Colonic mucosa (tissue), 4 donors: ENCODE data around the gene CMC1. TPM values are rescaled to one million over a fixed set of nuclear protein-coding genes. Genes with fewer than 3 reads are reported as not detected.

Source experiments
- DNase-seq: peaks from one replicate; pipeline ENCODE4 v3.0.0-alpha.2; 2020
- H3K27ac ChIP-seq: fragments of 200-600 bp; one replicate; pipeline ENCODE4 v1.8.0; 2021
- H3K27me3 ChIP-seq: fragments of 200-600 bp; one replicate; pipeline ENCODE4 v1.8.0; 2021
- H3K36me3 ChIP-seq: fragments of 200-600 bp; one replicate; pipeline ENCODE4 v1.8.0; 2021
- H3K4me1 ChIP-seq: fragments of 200-600 bp; one replicate; pipeline ENCODE4 v1.8.0; 2021; ENCODE audit warnings: mild to moderate bottlenecking
- H3K4me3 ChIP-seq: fragments of 200-600 bp; one replicate; pipeline ENCODE4 v1.8.0; 2021
- H3K9ac ChIP-seq, 2 donors: one replicate each; pipeline ENCODE4 v1.7.0; 2013; ENCODE audit warnings: control low read depth in 2 of 2, low read depth in 2 of 2, low read length in 2 of 2
- H3K9me3 ChIP-seq: fragments of 200-600 bp; one replicate; pipeline ENCODE4 v1.8.0; 2021
- intact Hi-C: fragments of 100-400 bp; cut with DNase I; formaldehyde crosslinking; loops from one replicate; pipeline ENCODE4 v1.14.1; 2022
- total RNA-seq, 2 donors: library from RNA; stranded (reverse); fragmentation: NEBNext Ultra II Directional in 1 of 2; extraction: Animal tissue kit (Norgen Biotek cat#: 25700) in 1 of 2; gene quantifications; one replicate each; pipeline ENCODE4 v1.2.1, GENCODE V29; 2021
- TF ChIP-seq, protein P1 (sequence below): fragments of 200-600 bp; IDR thresholded peaks from one replicate; pipeline ENCODE4 v1.8.0; 2022; ENCODE audit warnings: antibody characterized with exemption, mild to moderate bottlenecking
- donor health status: healthy.
- donor health status: DM: no; HTN: no; CAD: no.
- donor health status: DM: no; HTN: no; CAD: no.

The CMC1 gene
- total RNA-seq, 2 donors from 2014 or later, result 29.7 to 41.5 TPM

DNA sequence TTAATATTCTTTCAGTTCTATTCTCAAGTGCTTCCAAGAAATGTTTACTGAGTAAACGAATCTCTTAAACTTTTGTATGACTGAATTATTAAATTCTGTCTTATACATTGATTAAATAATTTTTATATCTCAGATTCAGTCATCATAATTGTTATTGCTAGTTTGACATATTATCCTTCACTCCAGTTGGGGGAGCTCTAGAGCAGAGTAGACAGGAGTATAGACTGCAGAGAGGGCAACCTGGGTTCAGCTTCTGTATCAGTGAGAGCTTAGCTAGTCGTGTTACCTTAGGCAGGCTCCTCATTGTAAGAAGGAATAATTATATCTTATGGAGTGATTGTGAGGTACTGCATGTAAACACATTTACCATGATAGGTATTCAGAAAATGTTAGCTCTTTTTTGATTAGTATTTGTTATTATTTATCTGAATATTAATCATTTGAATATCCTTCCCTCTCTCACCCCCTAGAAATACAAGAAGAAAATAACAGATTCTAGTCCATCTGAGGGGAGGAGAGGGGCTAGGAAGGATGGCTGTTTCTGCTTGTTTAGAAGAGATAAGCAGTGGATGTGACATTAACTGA lies 76.1 kb downstream of the CMC1 start:
- intact Hi-C loops, result no loop called here
- H3K9me3 ChIP-seq, result no peaks in the 10 kb centered on the region
- DNase-seq, result peak; percentile 28
- TF ChIP-seq, protein P1, sequence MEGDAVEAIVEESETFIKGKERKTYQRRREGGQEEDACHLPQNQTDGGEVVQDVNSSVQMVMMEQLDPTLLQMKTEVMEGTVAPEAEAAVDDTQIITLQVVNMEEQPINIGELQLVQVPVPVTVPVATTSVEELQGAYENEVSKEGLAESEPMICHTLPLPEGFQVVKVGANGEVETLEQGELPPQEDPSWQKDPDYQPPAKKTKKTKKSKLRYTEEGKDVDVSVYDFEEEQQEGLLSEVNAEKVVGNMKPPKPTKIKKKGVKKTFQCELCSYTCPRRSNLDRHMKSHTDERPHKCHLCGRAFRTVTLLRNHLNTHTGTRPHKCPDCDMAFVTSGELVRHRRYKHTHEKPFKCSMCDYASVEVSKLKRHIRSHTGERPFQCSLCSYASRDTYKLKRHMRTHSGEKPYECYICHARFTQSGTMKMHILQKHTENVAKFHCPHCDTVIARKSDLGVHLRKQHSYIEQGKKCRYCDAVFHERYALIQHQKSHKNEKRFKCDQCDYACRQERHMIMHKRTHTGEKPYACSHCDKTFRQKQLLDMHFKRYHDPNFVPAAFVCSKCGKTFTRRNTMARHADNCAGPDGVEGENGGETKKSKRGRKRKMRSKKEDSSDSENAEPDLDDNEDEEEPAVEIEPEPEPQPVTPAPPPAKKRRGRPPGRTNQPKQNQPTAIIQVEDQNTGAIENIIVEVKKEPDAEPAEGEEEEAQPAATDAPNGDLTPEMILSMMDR, result peak; percentile 31
- H3K27ac ChIP-seq, result no peak overlapping the region
- H3K4me1 ChIP-seq, result no peaks in the 10 kb centered on the region
- H3K27me3 ChIP-seq, result no peaks in the 10 kb centered on the region
- no peak overlapping the region for H3K9ac ChIP-seq
- no peak overlapping the region for H3K4me3 ChIP-seq
- H3K36me3 ChIP-seq, result no peaks in the 10 kb centered on the region

DNA sequence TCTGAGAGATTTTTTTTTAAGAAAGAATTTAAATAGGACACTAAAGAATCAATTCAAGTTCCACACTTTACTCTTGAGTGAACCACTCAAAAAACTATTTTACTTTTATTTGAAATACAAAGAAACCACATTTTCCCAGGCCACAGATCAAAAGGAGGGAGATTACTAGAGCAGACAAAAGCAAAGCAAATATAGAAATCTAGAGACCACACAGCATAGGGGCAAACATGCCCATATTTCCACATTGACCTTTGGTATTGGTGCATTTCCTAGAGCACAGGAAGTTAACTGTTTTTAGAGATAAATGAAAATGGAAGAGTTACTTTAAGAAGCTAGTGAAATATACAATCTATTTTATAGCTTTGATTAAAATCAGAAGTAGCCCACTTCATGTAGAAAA lies 79.6 kb downstream of the CMC1 start:
- H3K4me3 ChIP-seq, result no peak overlapping the region
- TF ChIP-seq, protein P1, result no peak
- H3K36me3 ChIP-seq, result no peaks in the 10 kb centered on the region
- no peaks in the 10 kb centered on the region for H3K9me3 ChIP-seq
- H3K27ac ChIP-seq, result no peak overlapping the region
- no peaks in the 10 kb centered on the region for H3K4me1 ChIP-seq
- DNase-seq, result no peak
- no peak overlapping the region for H3K9ac ChIP-seq
- intact Hi-C loops, result no loop called here
- H3K27me3 ChIP-seq, result no peaks in the 10 kb centered on the region

DNA sequence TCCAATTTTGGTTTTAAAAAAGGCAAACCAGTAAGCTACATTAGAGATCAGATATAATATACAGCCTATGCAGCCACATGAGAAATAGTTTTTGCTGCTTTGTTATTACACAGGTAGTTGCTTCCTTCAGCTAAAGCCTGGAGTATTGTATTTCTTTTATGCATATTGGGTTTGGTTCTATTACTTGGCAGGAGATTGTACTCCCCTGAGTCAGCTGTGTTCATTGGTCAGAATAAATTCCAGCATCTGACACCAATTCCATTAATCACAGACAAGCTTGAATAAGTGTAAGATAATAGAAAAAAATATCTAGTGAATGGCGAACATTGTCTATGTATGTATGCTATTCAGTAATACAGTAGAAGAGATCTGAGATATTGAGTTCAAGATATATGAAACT lies 81.0 kb downstream of the CMC1 start:
- Histone ChIP-seq H3K9ac (no peak overlapping the region), H3K27me3 (no peaks in the 10 kb centered on the region), H3K9me3 (no peaks in the 10 kb centered on the region), H3K4me3 (no peak overlapping the region), H3K36me3 (no peaks in the 10 kb centered on the region), H3K4me1 (no peaks in the 10 kb centered on the region), H3K27ac (no peak overlapping the region)
- TF ChIP-seq, protein P1, result no peak
- intact Hi-C loops, result no loop called here
- no peak for DNase-seq

DNA sequence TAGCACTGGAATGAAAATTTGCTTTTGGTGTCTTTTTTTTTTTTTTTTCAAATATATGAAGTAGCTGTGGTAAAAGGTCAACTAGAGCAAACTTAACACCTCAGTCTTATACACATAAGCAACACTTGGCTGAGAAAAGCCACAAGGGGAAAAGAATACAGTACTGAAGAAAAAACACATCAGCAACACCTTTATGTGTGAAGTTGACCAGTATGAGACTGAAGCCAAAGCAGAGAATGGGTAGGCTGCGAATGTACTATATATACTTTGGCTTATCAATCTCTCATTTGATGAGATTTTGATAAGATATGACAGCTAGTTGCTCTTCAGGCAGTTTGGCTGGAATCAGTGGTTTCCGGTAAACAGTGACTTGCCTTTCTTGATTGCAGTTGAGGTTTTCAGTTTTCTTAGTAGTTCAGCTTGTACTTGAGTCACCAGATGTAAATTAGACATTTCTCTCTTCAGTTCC lies 85.1 kb downstream of the CMC1 start:
- H3K36me3 ChIP-seq, result no peaks in the 10 kb centered on the region
- H3K9ac ChIP-seq, result no peak overlapping the region
- H3K27ac ChIP-seq, result no peak overlapping the region
- H3K9me3 ChIP-seq, result no peaks in the 10 kb centered on the region
- H3K27me3 ChIP-seq, result no peaks in the 10 kb centered on the region
- H3K4me1 ChIP-seq, result no peaks in the 10 kb centered on the region
- intact Hi-C loops, result no loop called here
- no peak for DNase-seq
- H3K4me3 ChIP-seq, result no peak overlapping the region
- TF ChIP-seq, protein P1, result no peak

DNA sequence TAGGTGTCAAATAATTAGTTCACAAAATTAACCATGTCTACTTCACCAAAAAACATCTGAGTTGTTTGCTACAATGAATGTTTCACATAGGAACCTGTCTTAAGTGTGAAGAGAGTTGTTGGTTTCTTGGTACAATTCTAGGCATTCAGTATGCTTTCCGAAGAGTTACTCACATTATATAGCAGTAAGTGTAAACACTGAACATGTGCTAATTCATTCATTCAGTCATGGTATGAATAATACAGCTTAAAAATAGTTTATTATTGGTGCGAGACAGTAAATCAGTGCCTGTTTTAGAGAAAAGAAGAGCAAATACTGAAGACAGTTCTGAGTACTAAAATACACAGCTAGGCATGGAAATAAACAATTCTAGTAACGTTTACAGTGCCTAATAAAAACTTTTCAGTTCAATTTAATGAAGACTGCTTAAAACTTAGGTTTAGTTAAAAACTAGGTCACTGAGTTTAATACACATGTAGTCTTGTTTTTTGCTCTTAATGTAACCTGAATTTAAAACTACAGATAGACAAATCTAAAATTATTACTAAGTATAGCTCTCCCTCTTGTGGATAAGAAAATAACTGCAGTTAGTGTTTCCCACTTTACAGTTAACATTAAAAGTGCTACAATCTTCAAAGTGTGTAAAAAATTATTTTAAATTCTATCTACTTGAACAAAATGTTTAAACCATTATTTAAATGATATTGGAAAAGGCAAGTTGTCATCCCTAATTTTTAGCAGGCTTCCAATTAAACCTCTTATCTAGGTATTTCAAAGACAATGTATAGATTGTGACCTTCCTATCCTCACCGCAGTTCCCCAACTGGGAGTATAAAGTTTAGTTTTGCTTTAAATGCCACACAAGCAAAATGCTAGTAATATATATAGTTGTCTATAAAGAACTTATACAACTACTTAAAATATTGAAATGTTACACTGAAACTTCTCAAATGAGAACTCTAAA lies 87.1 kb downstream of the CMC1 start:
- Histone ChIP-seq H3K4me3 (no peak overlapping the region), H3K4me1 (no peaks in the 10 kb centered on the region), H3K9me3 (no peaks in the 10 kb centered on the region), H3K9ac (no peak overlapping the region), H3K27ac (no peak overlapping the region), H3K27me3 (no peaks in the 10 kb centered on the region), H3K36me3 (no peaks in the 10 kb centered on the region)
- intact Hi-C loops, result no loop called here
- DNase-seq, result no peak
- TF ChIP-seq, protein P1, result peak; percentile 70
